RWPE1 (cell line): Measurements from ENCODE around the gene RGS3.

Experiments
- CTCF ChIA-PET: fragments of 350-600 bp; sonication (Branson Sonifier 250); formaldehyde crosslinking; extraction: SDS; loops from one replicate; lab custom pipeline; 2021; lab: Yijun Ruan, JAX
- POLR2A ChIA-PET: fragments of 400-600 bp; formaldehyde crosslinking; extraction: SDS; loops from one replicate; lab custom pipeline; 2020; ENCODE audit warnings: antibody characterized with exemption; ENCODE audit not compliant: low non-redundant PET; lab: Yijun Ruan, JAX
- DNase-seq: peaks from one replicate; pipeline ENCODE4 v3.0.0; 2012; ENCODE audit warnings: low spot score
- H3K27ac ChIP-seq: fragments of 450-650 bp; 2 replicates; pipeline ENCODE4 v1.5.1; 2017
- TF ChIP-seq, protein P1 (sequence below): fragments of 450-650 bp; conservative IDR thresholded peaks from 2 replicates; pipeline ENCODE4 v1.5.1; 2017; ENCODE audit warnings: low read depth, mild to moderate bottlenecking

The RGS3 gene

DNA sequence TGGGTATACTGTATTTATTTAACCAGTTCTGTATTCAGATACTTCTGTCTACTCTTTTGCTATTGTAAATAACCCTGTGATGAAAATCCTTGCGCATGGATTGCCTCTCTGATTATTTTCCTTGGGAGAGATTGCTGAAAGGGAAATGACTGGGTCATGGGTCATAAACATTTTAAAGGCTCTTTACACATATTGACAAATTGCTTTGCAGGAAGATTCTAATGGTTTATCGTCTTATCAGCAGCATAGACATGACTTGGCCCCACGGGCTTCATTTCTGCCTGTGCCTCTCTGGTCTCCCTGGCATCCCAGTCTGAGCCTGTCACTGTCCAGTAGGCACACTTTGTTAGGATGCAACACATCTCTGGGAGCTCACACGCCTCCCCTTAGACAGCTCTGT is 52.3 kb downstream of the RGS3 start:
- TF ChIP-seq, protein P1, sequence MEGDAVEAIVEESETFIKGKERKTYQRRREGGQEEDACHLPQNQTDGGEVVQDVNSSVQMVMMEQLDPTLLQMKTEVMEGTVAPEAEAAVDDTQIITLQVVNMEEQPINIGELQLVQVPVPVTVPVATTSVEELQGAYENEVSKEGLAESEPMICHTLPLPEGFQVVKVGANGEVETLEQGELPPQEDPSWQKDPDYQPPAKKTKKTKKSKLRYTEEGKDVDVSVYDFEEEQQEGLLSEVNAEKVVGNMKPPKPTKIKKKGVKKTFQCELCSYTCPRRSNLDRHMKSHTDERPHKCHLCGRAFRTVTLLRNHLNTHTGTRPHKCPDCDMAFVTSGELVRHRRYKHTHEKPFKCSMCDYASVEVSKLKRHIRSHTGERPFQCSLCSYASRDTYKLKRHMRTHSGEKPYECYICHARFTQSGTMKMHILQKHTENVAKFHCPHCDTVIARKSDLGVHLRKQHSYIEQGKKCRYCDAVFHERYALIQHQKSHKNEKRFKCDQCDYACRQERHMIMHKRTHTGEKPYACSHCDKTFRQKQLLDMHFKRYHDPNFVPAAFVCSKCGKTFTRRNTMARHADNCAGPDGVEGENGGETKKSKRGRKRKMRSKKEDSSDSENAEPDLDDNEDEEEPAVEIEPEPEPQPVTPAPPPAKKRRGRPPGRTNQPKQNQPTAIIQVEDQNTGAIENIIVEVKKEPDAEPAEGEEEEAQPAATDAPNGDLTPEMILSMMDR: no peak
- H3K27ac ChIP-seq: no peak overlapping the region
- ChIA-PET CTCF (interaction anchor here (0.6 kb wide), 1 partner anchor 26 kb away, joined by 3 read pairs; no protein-coding TSS in a partner anchor), POLR2A (no interaction called here)
- DNase-seq: no peak

DNA sequence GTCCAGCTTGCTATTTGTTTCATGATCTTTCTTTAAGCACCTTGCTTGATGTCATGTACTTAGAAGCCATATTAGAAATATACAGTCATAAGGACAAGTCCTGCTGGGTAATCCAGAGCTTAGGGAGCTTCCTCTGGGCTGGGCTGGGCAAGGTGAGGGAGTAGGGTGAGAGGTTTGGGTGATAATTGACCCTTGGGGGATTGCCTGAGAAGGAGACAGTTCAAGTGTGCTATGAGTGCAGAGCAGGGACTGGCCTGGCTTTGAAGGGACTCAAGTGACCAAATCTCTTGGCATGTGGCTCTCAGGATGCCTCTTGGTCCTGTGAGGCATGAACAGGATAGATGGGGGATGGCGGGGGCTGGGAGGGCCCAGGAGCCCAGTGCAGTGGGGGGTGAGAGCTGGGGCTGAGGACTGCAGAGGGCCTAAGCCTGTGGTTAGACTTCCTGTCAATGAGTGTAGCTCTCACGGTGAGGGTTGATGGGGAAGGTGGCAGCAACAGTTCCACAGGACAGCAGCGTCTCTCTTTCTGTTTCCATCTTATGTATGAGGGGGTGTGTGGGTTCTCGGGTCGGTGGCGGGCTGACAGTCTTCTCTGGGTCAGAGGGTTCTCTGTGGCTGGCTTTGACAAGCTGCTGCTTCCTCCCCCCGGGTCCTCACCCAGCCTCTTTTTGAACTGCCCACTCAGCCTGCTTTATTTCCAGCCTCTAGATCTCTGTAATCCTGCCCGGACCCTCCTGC is 53.5 kb downstream of the RGS3 start:
- TF ChIP-seq, protein P1: no peak
- ChIA-PET POLR2A (no interaction called here), CTCF (interaction anchor here (0.8 kb wide), 1 partner anchor 17 kb away, joined by 4 read pairs; no protein-coding TSS in a partner anchor)
- DNase-seq: no peak
- no peak overlapping the region for H3K27ac ChIP-seq

DNA sequence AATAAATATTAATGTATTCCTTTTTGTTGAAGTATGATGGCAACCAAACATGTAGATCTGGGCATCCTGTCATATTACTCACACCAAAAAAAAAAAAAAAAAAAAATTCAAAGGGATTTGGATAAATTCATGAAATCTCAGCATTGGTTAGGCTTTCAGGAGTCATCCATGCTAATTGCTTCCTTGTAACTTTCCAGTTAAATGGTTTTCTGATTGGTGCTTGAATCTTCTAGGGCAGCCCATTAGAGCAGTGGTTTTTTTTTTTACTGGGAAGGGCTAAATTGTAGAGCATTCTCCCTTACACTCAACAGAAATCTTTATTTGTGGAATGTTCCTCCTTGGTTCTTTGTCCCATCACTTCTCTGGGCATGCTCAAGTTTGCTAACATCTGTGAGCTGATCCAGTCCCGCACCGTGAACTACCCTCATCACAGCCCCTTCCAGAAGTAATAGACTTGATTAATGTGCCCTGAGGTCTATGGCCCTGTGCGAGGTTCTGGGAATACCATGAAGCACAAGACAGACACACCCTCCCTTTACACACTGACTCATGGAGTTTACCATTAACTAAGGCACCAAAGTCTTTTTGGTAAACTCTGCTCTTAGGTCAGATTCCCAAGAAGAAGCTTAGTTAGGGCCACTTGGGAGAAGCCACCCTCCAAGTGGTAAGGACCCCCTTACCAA is 56.0 kb downstream of the RGS3 start:
- POLR2A ChIA-PET: no interaction called here
- peak; percentile 59 for DNase-seq
- TF ChIP-seq, protein P1: no peak
- no peak overlapping the region for H3K27ac ChIP-seq
- CTCF ChIA-PET: interaction anchor here (0.6 to 0.8 kb wide), 2 partner anchors 13 to 138 kb away, joined by 3 read pairs; no protein-coding TSS in a partner anchor

DNA sequence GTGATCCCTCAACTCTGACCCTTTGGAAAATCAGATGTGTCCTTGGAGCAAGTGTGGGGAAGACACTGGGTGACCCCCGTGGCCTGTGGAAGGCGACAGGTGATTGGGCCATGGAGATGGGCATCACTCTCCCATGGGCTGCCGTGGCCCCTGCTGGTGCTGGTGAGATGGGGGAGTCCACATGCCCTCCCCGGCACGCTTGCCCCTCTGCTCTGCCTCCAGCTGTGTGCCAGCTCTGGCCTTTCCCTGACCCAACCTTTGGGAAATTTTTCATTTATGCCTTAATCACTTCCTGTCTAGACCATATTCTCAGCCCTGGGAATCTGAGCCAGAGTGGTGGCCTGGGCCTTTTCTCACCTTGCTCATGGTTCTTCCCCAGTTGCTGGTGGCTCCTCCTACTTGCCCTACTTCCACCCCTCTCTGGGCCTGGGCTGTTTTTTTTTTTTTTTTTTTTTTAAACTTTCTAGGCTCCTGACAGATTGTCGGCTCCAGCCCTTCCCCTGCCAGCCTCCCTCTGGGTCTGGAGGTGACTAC is 56.6 kb downstream of the RGS3 start:
- H3K27ac ChIP-seq: no peak overlapping the region
- peak; percentile 75 for DNase-seq
- ChIA-PET CTCF (interaction anchor here (0.7 to 0.8 kb wide), 2 partner anchors 13 to 97 kb away, joined by 3 read pairs; no protein-coding TSS in a partner anchor), POLR2A (no interaction called here)
- TF ChIP-seq, protein P1: no peak

DNA sequence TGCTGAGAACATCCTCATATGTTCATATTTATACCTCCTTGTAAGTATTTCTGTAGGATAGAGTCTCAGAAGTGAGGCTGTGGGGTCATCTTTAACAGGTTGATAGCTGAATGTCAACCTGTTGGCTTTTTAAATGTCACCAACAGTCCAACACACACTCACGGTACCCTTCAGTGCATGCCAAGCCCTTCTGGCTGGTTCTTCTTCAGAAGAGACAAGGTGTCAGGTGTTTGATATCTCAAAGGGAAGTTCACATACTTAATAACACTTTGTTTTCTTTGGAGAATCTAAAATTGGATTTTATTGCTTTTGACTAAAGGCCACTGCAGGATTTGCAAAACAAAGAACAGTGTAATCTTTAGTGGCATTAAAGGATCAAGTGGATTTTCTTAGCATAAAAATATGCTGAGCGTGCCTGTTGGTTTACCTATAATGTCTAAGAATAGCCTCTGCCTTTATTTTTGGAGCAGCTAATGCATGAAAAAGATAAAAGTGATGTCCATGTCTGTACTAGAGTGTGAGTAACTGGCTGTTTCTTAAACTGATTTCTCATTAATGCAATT is 58.2 kb downstream of the RGS3 start:
- DNase-seq: no peak
- TF ChIP-seq, protein P1: no peak
- CTCF ChIA-PET: no interaction called here
- H3K27ac ChIP-seq: no peak overlapping the region
- POLR2A ChIA-PET: no interaction called here

DNA sequence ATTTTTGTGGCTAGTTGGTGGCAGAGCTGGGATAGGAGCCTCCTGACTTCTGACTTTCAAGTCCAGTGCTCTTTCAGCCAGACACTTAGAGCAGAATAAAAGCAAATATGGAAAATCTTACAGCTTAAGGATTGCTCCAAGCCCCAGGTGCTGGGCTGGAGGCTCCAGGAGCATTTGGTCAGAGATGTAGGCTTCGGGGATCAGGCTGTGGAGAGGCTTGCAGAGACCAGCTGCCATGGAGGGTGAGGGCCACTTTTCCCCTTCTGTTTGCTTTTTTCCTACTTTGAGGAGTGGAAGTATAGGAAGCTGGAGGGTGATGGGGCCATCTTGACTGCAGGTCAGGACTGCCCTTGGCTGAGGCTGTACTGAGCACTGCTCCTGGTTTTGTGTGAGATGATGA is 58.9 kb downstream of the RGS3 start:
- TF ChIP-seq, protein P1: no peak
- DNase-seq: no peak
- no peak overlapping the region for H3K27ac ChIP-seq
- POLR2A ChIA-PET: no interaction called here
- CTCF ChIA-PET: interaction anchor here (0.6 kb wide), 1 partner anchor 37 kb away, joined by 3 read pairs; no protein-coding TSS in a partner anchor
